Stromal cell of bone marrow (primary cell): Measurements from ENCODE around the gene EFHC1.
"Not testable (repeated sequence)": the region's sequence is repeated elsewhere in the genome, so short reads cannot be mapped to it uniquely, and the experiment has no call there.

Experiments
- DNase-seq: peaks from one replicate; pipeline ENCODE4 v3.0.0-alpha.2; 2012; ENCODE audit warnings: low read depth

Gene EFHC1

GRCh38 chr6:52438926-52439325 is 18.8 kb downstream of the EFHC1 start:
- DNase-seq, result no peak

- no peak for DNase-seq
Observed at GRCh38 chr6:52454556-52454955, 34.4 kb downstream of the EFHC1 start.

- DNase-seq, result no peak
Observed at GRCh38 chr6:52457096-52457495, 37.0 kb downstream of the EFHC1 start.

GRCh38 chr6:52461194-52461593 is 41.1 kb downstream of the EFHC1 start:
- DNase-seq, result not testable (repeated sequence)

- no peak for DNase-seq
Observed at GRCh38 chr6:52474173-52474572, 54.0 kb downstream of the EFHC1 start.

- no peak for DNase-seq
Observed at GRCh38 chr6:52475307-52475706, 55.2 kb downstream of the EFHC1 start.

- DNase-seq, result no peak
Observed at GRCh38 chr6:52482903-52483670, 62.9 kb downstream of the EFHC1 start.

- no peak for DNase-seq
Observed at GRCh38 chr6:52483671-52484003, 63.5 kb downstream of the EFHC1 start.

- no peak for DNase-seq
Observed at GRCh38 chr6:52489881-52490280, 69.7 kb downstream of the EFHC1 start.

GRCh38 chr6:52491203-52492069 is 71.3 kb downstream of the EFHC1 start:
- no peak for DNase-seq

GRCh38 chr6:52493669-52494068 is 73.5 kb downstream of the EFHC1 start:
- DNase-seq, result no peak

GRCh38 chr6:52494298-52495072 is 74.3 kb downstream of the EFHC1 start:
- DNase-seq, result no peak

GRCh38 chr6:52495922-52496321 is 75.8 kb downstream of the EFHC1 start:
- DNase-seq, result no peak

GRCh38 chr6:52496631-52497030 is 76.5 kb downstream of the EFHC1 start:
- no peak for DNase-seq

GRCh38 chr6:52497652-52498408 is 77.7 kb downstream of the EFHC1 start:
- no peak for DNase-seq

GRCh38 chr6:52498538-52499017 is 78.4 kb downstream of the EFHC1 start:
- DNase-seq, result no peak

GRCh38 chr6:52499026-52499425 is 78.9 kb downstream of the EFHC1 start:
- no peak for DNase-seq

GRCh38 chr6:52499681-52500236 is 79.6 kb downstream of the EFHC1 start:
- no peak for DNase-seq

GRCh38 chr6:52500238-52501129 is 80.3 kb downstream of the EFHC1 start:
- DNase-seq, result no peak

- DNase-seq, result no peak
Observed at GRCh38 chr6:52502306-52503029, 82.3 kb downstream of the EFHC1 start.
